IPS-18a (cell line): ENCODE measurements around the gene RASGEF1C.
A peak's percentile ranks its signal among the peaks of the same experiment; 100 is the strongest.

ENCODE experiments used
- H3K27ac ChIP-seq: one replicate; pipeline ENCODE4 v1.5.1; 2013; ENCODE audit warnings: low read length
- H3K27me3 ChIP-seq: one replicate; pipeline ENCODE4 v1.6.1; 2013; ENCODE audit warnings: mild to moderate bottlenecking, low read length; ENCODE audit not compliant: control insufficient read depth, insufficient read depth
- H3K36me3 ChIP-seq: one replicate; pipeline ENCODE4 v1.6.1; 2013; ENCODE audit warnings: low read depth, low read length; ENCODE audit not compliant: control insufficient read depth
- H3K4me1 ChIP-seq: one replicate; pipeline ENCODE4 v1.6.1; 2013; ENCODE audit warnings: low read depth, low read length; ENCODE audit not compliant: control insufficient read depth
- H3K4me3 ChIP-seq: one replicate; pipeline ENCODE4 v1.5.1; 2013; ENCODE audit warnings: low read length
- H3K9ac ChIP-seq: one replicate; pipeline ENCODE4 v1.6.1; 2013; ENCODE audit warnings: mild to moderate bottlenecking, low read length, moderate library complexity
- H3K9me3 ChIP-seq: one replicate; pipeline ENCODE4 v1.6.1; 2013; ENCODE audit warnings: low read depth, low read length; ENCODE audit not compliant: control insufficient read depth

The RASGEF1C gene

GRCh38 chr5:180072556-180072955, 136.5 kb downstream of the RASGEF1C start:
- Histone ChIP-seq H3K36me3 (no peaks in the 10 kb centered on the region), H3K4me3 (no peak overlapping the region), H3K27me3 (peaks cover 33% of the 10 kb centered on the region), H3K9me3 (peaks cover 8% of the 10 kb centered on the region), H3K4me1 (peaks cover 32% of the 10 kb centered on the region), H3K27ac (no peak overlapping the region), H3K9ac (no peak overlapping the region)

GRCh38 chr5:180072256-180072548, 136.8 kb downstream of the RASGEF1C start:
- H3K36me3 ChIP-seq: no peaks in the 10 kb centered on the region
- peaks cover 8% of the 10 kb centered on the region for H3K9me3 ChIP-seq
- H3K27ac ChIP-seq: no peak overlapping the region
- no peak overlapping the region for H3K9ac ChIP-seq
- H3K4me1 ChIP-seq: peaks cover 33% of the 10 kb centered on the region
- peaks cover 33% of the 10 kb centered on the region for H3K27me3 ChIP-seq
- no peak overlapping the region for H3K4me3 ChIP-seq

- H3K9me3 ChIP-seq: peaks cover 8% of the 10 kb centered on the region
- peaks cover 33% of the 10 kb centered on the region for H3K4me1 ChIP-seq
- H3K36me3 ChIP-seq: no peaks in the 10 kb centered on the region
- H3K4me3 ChIP-seq: peak within 1 kb of the TSS; percentile 82
- H3K27me3 ChIP-seq: peaks cover 33% of the 10 kb centered on the region
- H3K27ac ChIP-seq: no peak within 1 kb of the TSS
- peak within 1 kb of the TSS; percentile 73 for H3K9ac ChIP-seq
These were observed 137.3 kb downstream of the RASGEF1C start, which contains the start of gene RNF130 for GRCh38 chr5:180071531-180072255. Gene RNF130 (minus strand): TSS chr5:180071759. CDS start chr5:180071702, 57 bp downstream.

DNA sequence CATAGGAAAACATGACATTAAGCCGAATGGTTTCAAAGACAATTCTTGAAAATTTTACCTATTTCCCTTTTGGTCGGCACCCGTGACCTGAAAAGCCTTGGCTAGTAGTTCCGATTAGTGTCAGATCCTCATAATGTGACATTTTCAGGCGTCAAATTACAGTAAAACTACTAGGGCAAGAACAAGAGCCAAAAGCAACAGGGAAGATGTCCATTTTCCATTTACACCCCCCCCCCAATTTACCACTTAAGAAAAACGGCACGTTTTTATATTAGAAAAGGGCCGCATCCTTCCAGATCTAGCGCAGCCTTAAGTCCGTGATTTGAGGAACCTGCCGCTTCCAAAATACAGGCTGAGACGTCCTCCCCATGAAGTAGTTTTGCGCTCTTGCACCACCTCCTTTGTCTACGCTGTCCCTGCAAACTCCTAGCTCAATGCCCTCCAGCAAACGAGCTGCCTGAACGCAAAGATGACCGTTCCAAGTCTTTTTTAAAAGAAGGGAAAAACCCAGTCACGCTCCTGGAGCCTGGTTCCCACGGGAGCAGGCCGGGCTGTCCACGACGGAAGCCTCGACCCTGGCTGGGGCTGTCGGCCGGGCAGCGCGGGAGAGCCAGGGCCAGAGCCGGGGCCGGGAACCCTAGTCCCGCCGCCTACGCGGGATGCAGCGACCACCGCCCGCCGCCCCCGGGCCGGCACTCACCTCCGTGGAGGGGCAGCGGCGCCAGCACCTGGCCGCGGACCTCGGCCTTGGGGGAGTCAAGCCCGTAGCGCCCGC, 138.1 kb downstream of the RASGEF1C start:
- peak overlapping the region; percentile 73 for H3K9ac ChIP-seq
- H3K27ac ChIP-seq: no peak overlapping the region

GRCh38 chr5:180069589-180070247, 139.3 kb downstream of the RASGEF1C start:
- Histone ChIP-seq H3K9ac (peak overlapping the region; percentile 73), H3K36me3 (no peaks in the 10 kb centered on the region), H3K27ac (no peak overlapping the region), H3K27me3 (peaks cover 33% of the 10 kb centered on the region), H3K9me3 (peaks cover 8% of the 10 kb centered on the region), H3K4me3 (peak overlapping the region; percentile 82), H3K4me1 (peaks cover 33% of the 10 kb centered on the region)

More for the DNA sequence above, 138.1 kb downstream of the RASGEF1C start:
- H3K27me3 ChIP-seq: peaks cover 33% of the 10 kb centered on the region
- peaks cover 33% of the 10 kb centered on the region for H3K4me1 ChIP-seq
- H3K36me3 ChIP-seq: no peaks in the 10 kb centered on the region
- H3K9me3 ChIP-seq: peaks cover 8% of the 10 kb centered on the region
- peak overlapping the region; percentile 82 for H3K4me3 ChIP-seq

- no peaks in the 10 kb centered on the region for H3K36me3 ChIP-seq
- peaks cover 25% of the 10 kb centered on the region for H3K27me3 ChIP-seq
- no peak overlapping the region for H3K27ac ChIP-seq
- H3K9ac ChIP-seq: no peak overlapping the region
- peaks cover 33% of the 10 kb centered on the region for H3K4me1 ChIP-seq
- H3K9me3 ChIP-seq: peaks cover 8% of the 10 kb centered on the region
- peak overlapping the region; percentile 82 for H3K4me3 ChIP-seq
These were observed 140.4 kb downstream of the RASGEF1C start for GRCh38 chr5:180068519-180069090.

GRCh38 chr5:180067986-180068385, 141.0 kb downstream of the RASGEF1C start:
- Histone ChIP-seq H3K4me1 (peaks cover 33% of the 10 kb centered on the region), H3K36me3 (no peaks in the 10 kb centered on the region), H3K9me3 (peaks cover 8% of the 10 kb centered on the region), H3K27me3 (peaks cover 19% of the 10 kb centered on the region), H3K4me3 (peak overlapping the region; percentile 47), H3K9ac (peak overlapping the region; percentile 25), H3K27ac (no peak overlapping the region)

GRCh38 chr5:180060192-180060591, 148.8 kb downstream of the RASGEF1C start:
- Histone ChIP-seq H3K27me3 (no peaks in the 10 kb centered on the region), H3K9me3 (no peaks in the 10 kb centered on the region), H3K36me3 (no peaks in the 10 kb centered on the region), H3K4me1 (peaks cover 21% of the 10 kb centered on the region), H3K9ac (no peak overlapping the region), H3K27ac (no peak overlapping the region), H3K4me3 (no peak overlapping the region)

DNA sequence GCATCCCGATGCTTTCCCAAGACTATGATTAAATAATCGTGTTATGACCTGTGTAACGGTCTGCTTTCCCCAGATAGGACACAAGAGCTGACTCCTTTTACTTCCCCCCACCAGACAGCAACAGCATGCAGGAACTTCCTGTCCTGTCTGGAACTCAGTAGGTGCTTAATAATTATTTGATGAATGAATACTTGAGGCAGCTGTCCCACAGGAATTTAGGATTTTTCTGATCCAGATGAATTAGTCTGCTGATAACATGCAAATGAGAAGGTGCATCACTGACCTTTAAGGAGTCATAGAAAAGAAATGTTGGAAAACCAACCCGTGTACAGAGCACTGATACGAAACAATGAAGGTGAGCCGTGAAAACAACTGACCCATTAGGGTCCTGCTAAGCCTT, 149.7 kb downstream of the RASGEF1C start:
- no peak overlapping the region for H3K9ac ChIP-seq
- peaks cover 27% of the 10 kb centered on the region for H3K4me1 ChIP-seq
- no peaks in the 10 kb centered on the region for H3K9me3 ChIP-seq
- no peaks in the 10 kb centered on the region for H3K27me3 ChIP-seq
- H3K36me3 ChIP-seq: no peaks in the 10 kb centered on the region
- no peak overlapping the region for H3K27ac ChIP-seq
- no peak overlapping the region for H3K4me3 ChIP-seq

GRCh38 chr5:180056153-180056552, 152.9 kb downstream of the RASGEF1C start:
- no peaks in the 10 kb centered on the region for H3K36me3 ChIP-seq
- H3K27me3 ChIP-seq: no peaks in the 10 kb centered on the region
- H3K9me3 ChIP-seq: no peaks in the 10 kb centered on the region
- H3K9ac ChIP-seq: no peak overlapping the region
- no peak overlapping the region for H3K4me3 ChIP-seq
- H3K4me1 ChIP-seq: peaks cover 26% of the 10 kb centered on the region
- H3K27ac ChIP-seq: no peak overlapping the region

- H3K4me3 ChIP-seq: no peak overlapping the region
- H3K27ac ChIP-seq: no peak overlapping the region
- no peaks in the 10 kb centered on the region for H3K27me3 ChIP-seq
- no peaks in the 10 kb centered on the region for H3K9me3 ChIP-seq
- H3K9ac ChIP-seq: no peak overlapping the region
- peaks cover 23% of the 10 kb centered on the region for H3K4me1 ChIP-seq
- no peaks in the 10 kb centered on the region for H3K36me3 ChIP-seq
These were observed 154.8 kb downstream of the RASGEF1C start for GRCh38 chr5:180054226-180054625.
